UCSD-AML1 (cell line): ENCODE measurements around the gene CTNNA3.

ENCODE experiments used
- DNase-seq: peaks from one replicate; lab custom pipeline; 2025; ENCODE audit not compliant: unreplicated experiment; lab: John Stamatoyannopoulos, UW

CTNNA3 gene

DNA sequence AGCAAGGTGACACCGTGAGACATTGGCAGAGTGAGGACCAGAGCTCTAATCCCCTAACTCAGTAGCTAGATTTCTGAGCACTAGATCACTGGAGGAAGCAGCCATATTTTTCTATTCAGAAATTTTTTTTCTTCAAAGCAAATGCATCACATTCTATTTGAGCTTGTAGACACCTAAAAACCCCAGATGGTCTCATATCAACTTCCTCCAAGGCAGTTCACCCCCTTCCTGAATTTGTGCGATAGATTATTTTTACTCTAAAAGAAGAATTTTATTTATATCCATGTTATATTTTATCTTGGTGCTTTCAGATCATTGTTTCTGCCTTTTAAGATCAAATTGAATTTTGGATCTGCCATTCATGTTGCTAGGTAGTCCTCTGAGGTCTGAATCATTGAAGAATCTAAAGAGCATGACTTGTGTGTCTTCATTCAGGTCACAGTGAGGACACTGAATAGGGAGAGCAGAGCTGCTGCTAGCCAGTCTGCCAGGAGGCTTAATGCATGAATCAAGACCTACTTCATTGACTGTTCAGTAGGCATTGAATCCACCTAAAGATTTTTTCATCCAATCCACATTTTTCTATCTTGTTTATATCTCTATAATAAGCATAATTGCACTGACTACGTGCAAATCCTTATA lies 863.1 kb downstream of the CTNNA3 start:
- no peak for DNase-seq

DNA sequence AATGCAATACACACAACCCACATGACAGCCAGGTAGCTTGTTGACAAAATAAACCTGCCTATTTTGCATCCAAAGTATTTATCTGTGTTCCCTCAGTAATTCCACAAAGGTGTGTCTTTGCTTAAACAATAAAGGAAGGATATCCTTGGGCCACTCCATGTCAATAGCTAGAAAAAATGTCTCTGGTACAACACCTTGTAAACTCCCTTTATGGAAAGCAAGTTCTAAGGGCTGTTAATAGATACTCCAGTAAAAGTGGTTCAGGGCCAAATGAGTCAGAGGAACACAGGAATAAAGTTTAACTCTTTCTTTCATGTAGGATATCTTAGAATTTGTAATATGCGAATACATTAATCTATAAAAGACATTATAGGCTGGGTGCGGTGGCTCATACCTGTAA lies 867.0 kb downstream of the CTNNA3 start:
- DNase-seq, result no peak

DNA sequence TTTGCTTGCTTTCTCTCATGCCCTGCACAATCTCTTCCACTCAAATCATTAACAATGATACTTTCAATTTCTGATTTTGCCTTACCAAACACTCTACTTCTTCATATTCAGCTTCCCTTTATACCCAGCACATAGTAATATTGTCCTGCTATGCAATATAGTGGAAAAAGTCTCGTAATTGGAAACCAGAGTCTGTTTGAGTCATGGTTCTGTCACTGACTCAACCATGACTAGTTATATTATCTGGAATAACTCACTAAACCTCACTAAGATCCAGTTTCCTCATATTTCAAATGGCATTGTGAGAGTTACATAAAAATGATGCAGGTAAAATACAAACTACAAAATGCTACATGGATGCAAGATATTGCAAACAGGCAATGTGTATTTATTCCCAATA lies 868.6 kb downstream of the CTNNA3 start:
- DNase-seq, result no peak

DNA sequence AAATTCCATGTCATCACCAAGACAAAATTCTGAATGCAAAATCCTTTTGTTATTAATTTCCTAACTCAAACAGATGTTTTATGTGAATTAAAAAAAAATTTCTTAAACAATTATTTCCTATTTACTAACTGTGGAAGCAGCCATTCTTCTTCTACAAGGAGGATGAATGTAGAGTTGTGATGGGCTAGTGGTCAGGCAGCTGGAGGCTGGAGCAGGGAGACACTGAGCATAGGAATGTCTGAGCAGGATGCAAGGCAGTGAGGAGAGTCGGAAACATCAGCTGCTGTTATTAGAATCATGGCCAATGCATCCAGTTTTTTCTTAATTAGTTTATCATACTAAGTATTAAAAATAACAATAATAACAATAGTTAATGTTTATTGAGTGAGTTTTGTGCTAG lies 872.7 kb downstream of the CTNNA3 start:
- no peak for DNase-seq

DNA sequence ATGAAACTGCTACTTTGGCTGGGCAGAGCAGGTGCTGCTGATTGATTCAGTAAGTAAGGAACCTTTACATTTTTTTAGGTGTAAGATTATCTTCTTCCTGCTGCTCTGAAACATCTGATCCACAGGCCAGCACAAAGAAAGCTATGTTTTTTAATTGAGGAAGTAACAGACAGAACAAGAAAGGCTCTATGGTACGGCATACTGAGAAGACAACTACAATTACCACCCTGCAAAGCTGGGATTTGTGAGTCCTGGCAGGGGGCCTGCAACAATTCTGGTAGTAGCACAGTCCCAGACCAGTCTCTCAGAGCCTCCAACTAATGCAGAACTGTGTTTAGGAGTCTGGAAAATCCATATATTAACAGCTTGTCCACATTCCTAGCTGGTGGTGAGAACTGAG lies 873.2 kb downstream of the CTNNA3 start:
- no peak for DNase-seq

DNA sequence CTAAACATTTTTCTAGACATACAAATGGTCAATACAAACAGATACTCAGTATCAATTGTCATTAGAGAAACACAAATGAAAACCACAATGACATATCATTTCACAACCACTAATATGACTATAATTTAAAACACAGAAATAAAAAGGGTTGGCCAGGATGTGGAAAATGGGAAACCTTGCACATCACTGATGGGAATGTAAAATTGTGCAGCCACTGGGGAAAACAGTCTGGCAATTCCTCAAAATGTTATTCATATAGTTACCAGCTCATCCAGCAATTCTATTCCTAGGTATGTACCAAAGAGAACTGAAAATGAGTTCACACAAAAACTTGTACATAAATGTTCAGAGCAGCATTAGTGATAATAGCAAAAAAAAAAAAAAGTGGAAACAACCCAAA lies 876.3 kb downstream of the CTNNA3 start:
- no peak for DNase-seq

DNA sequence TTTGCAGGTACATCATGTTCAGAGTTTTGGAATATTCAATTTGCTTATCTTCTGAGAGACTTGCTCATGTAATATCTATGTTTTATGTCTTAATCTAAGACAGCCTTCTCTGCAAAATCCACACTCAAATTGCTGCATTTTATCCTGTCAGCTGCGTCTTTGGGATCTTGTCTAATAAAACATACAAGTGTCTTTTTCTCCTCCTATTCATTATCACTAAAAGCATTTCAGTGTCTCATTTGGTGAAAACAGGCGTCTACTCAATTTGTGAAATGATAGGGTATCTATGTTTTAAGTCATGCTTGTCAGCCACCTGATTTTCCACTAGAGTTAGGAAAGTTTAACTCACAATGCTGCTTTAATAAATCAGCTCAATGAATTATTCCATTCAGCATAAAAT lies 882.9 kb downstream of the CTNNA3 start:
- no peak for DNase-seq

DNA sequence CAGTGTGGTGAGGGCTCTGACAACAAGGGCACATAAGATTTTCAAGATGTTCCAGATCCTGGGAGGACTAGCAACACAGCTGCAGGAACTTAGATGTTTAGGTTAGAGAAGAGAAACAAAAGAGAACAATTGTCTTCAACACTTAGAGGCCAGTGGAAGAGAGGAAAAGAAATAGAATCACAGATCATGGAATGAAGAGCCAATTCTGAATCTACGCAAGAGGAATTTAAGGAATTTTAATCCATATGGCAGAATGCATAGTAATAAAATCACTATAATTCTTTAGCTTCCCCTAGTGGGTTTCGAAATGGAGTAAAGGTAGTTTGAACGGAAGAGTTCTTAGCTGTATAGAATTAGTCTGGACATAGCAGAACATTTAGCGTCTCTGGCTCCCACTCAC lies 884.8 kb downstream of the CTNNA3 start:
- no peak for DNase-seq

DNA sequence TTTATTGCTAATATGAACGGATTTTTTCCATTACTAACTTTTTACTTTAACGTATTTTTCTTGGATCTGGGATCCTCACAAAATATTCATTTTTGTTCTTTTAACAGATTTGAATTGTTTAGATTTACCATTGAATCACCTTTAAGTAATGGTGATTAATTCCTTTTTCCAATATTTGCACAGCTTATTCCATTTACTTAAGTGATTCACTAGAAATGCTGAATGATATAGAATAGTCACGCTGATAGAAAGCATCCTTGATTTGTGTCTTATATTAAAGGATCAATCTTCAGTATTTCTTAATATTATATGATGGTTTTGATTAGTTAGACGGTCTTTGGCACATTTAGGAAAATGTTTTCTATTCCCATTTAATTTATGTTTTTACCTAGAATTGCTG lies 886.6 kb downstream of the CTNNA3 start:
- no peak for DNase-seq

DNA sequence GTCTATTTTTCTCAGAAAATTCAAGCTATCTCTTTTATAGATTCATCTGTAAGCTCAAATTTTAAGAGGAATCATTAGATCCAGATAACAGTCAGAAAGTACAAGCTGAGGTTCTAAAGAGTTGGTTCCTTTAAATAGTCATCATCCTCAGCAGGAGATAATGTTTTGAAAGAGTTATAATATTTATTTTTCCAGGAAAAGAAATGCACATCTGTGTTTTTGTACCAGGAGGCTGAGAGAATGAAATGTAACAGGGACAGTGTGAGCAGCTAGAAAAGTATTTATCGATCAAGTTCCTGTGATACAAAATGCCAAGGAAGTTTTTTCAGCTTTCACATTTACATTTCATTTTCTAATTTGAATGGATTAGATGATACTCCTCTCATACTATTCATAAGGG lies 890.4 kb downstream of the CTNNA3 start:
- no peak for DNase-seq

DNA sequence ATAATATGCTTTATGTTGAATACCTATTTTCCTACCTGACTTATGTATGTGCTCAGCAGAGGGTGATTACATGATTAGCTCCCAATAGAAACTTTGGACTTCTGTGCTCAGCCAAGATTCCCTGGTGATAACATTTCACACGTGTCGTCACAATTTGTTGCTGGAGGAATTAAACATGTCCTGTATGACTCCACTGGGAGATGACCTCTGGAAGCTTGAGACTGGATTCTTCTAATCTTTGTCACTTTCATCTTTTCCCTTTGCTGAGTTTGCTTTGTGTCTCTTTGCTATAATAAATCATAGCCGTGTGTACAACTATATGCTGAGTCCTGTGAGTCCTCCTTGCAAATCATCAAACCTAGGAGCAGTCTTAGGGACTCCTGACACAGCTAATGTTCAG lies 891.0 kb downstream of the CTNNA3 start:
- DNase-seq, result no peak

DNA sequence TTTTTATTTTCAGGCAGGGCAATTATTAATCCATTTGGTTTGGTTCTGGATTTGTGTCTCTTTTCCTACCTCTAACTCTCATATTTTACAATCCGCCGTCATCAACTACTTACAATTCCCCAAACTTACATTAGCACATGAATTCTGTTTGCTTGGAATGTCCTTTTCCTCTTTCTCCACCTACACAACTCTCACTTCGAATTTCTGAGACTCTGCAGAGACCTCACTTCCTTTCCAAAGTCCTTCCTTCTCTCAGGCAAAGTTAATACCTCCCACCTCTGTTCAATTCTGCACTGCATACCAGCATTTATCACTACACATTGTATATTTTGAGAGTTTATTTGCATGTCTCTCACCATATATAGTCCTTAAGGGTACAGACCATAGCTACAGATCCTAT lies 892.8 kb downstream of the CTNNA3 start:
- no peak for DNase-seq

DNA sequence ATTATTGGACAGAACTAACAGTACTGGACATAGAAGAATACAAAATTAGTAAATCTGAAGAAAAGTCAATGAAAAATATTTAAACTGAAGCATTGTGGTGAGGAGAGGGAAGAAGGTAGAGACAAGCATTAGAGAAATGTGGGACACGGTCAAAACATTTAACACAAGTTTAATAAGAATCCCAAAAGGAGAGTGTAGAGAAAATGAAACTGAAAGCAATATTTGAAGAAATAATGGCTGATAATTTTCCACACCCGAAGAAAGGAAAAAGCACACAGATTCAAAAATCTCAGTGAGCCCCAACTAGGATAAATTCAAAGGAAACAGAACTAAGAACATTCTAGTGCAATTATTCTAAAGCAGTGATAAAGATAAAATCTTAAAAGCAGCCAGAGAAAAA lies 896.5 kb downstream of the CTNNA3 start:
- DNase-seq, result no peak

DNA sequence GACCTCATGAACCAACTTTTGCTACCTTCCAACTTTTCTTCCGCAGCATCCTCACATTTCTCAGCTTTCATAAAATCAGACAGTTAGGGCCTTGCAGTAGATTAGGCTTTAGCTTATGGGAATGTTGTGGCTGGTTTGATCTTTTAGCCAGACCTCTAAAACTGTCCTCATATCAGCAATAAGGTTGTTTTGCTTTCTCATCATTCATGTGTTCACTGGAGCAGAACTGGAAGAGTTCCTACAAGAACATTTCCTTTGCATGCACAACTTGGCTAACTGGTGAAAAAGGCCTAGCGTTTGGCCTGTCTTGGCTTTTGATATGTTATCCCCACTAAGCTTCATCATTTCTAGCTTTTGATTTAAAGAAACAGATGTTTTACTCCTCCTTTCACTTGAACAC lies 900.1 kb downstream of the CTNNA3 start:
- DNase-seq, result no peak

DNA sequence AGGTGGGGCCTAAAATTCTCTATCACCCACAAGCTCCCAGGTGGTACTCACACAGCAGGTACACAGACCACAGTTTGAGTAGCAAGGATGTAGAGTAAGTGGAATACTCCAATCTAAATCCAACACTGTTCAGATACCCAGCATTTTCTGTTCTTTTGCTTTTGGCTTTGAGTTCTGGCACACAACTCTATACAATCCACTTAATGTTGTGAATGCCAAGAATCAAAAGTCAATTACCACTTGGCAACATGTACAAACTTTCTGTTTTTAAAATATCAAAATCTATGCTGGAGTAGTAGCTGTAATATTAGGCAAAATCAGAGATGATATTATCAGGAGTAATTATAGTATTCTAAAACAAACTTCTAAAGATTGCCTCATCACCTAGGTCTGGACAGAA lies 903.6 kb downstream of the CTNNA3 start:
- DNase-seq, result no peak

DNA sequence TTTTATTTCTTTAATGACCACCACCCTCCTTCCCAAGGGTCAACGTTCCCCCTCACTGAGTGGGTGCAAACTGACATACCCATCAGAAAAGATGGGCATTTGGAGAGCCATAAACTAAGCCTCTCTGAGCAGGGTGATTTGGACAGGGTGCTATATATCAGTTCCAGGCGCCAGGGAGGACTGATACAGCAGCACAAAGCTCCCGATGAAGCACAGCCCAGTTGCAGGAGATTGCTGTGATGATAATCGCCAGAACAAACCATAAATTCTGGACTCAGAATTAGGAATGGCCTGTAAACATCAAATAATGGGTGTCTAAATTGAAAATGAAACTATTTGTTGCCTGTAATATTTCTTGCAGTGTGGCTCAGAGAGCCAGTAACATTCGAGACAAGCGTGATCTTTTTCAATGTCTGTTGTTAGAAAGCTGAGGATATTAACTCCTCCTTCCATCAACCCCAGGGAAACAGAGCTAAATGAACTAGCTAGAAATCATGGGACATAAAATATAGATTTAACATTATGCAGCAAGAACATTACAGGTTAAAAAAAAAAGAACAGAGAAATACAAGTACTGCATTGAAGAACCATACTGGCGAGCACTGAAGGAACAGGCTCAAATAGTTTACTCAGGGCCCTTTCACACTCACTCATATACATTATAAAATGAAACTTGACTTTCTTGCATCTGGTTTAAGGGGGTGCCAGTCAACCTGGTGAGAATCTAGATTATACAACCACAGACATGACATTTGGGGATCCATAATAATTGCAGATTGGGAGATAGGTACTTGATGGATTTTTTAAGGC lies 907.6 kb downstream of the CTNNA3 start:
- no peak for DNase-seq

DNA sequence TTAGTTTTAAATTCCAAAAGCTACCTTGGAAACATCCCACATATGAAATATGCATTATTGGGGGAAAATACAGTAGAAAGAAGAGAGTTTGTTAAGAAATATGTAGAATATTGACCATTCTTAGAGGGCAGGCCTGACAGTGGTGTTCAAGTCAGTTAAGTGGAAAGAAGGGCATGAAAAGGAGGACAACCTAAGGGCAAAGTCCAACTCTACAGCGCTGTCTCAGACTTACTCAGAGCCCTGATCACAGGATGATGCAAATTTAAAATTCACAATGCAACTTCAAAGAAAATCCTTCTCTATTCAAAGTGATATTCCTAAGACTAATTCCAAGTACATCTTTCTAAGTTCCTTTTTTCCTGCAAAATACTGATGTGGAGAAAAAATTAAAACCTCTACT lies 909.3 kb downstream of the CTNNA3 start:
- DNase-seq, result no peak

DNA sequence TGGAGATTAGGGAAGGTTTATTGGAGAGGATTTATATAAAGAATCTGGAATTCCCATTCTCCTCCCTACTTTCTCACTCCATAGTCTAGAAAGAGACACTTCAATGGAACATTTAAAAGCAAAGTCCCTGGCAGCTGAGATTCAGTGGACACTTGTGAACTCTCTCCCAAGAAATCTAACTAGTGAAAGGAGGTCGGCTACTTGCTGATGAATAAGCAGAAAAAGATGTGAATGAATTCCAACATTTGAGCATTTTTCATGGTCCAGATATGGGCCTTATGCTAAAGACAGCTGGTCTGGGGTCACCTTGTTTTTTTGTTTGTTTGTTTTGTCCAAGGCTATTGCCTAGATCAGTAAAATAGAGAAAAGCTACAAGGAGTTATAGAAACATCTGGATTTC lies 911.2 kb downstream of the CTNNA3 start:
- DNase-seq, result no peak

DNA sequence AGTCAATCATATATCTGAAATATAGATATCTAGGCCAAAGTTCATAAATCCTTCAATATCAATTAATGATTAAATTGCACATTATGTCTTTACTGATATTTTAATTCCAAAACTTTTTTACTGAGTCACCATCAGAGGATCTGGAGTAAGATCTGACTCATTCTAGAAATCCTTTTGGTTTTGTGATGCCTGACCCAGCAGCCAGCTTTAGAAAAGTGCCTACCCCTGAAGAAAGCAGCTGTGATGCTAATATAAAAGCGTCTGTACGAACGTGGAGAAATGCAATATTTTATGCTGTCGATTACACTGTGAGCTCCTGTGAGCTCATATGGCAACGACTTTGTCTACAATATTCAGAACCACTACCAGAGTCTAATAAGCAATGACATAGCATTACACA lies 912.7 kb downstream of the CTNNA3 start:
- no peak for DNase-seq

DNA sequence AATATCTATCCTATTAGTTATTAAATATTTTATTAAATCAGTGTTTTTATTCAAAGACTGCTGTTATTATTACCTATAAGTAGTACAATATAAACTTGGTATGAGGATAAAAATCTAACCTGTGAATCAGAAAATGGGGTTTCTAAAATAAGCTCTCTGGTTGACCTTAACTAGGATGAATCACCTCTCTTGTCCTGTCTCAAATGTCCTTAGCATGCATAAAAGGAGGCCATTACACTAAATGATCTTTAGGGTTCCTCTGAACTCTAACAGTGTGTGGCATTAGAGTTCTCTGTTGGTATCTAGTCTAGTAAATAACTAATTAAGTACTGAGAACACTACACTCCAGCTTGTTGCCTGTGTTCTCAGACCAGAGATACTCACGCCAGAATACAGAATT lies 913.2 kb downstream of the CTNNA3 start:
- no peak for DNase-seq

DNA sequence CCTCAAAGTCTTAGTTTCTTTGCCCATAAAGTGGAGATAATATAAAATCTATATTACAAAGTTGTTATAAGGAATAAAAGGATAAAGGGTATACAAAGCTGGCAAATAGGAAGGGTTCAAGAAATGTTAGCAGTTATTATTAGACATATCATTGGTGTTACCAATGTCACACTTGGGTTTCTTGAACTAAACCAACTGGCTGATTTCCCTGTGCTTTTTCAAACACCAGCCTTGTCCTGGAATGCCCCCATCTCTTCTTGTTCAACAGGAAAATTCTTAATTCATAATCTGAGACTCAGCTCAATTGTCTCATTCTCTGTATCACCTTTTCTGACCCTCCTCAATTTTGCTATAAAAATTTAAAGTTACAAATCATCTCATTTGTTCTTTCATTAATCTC lies 913.9 kb downstream of the CTNNA3 start:
- no peak for DNase-seq

DNA sequence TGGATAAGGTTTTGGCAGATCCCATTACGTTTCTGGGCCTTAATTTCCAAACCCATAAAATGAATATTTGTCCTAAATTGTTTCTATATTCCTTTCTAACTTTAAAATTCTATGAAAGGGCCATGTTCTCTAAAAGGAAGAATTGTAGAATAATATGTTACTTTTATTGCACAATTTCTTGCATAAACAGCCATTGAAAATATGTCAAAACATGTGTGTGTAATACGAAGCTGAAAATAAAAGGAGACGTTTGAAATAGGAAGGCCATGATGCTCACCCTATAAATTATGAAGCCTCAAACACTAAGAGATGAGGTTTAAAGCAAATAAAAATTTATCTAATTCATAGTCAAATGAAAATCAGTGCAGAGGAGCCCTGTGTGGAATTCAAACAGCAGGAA lies 915.2 kb downstream of the CTNNA3 start:
- DNase-seq, result no peak

DNA sequence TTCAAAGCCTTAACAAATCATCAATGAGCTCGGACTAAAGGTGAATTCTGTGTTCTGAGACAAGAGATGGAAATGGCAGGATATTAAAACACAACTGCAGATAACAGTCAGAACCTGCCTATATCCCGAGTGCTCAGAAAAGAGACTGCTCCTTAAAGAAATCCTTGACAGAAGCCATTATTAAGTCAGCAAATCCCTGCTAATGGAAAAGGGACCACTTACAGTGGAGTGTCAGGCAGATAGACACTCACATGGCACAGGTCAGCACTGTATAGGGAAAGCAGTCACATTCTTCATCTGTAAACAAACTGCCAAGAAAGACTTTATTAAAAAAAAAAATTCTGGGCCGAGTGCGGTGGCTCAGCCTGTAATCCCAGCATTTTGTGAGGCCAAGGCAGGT lies 917.6 kb downstream of the CTNNA3 start:
- no peak for DNase-seq
